Esophagus squamous epithelium (tissue), 5 donors: ENCODE measurements around the gene SH3PXD2A. TPM values are rescaled to one million over a fixed set of nuclear protein-coding genes. Genes with fewer than 3 reads are reported as not detected.

ENCODE experiments used
- DNase-seq: peaks from one replicate; lab custom pipeline; 2025; lab: John Stamatoyannopoulos, UW
- H3K27ac ChIP-seq, 4 donors: fragments of 200-600 bp; sonication (generic); one replicate each; pipeline ENCODE4 v1.5.1; 2016 to 2019; ENCODE audit warnings: mild to moderate bottlenecking in 1 of 4
- H3K27me3 ChIP-seq, 4 donors: fragments of 200-600 bp; sonication (generic); 1 replicate in 3 of 4; 2 replicates in 1 of 4; pipeline versions ENCODE4 v1.5.1 to v1.6.0; 2017 to 2021; ENCODE audit warnings: antibody characterized with exemption in 1 of 4
- H3K36me3 ChIP-seq, 3 donors: fragments of 200-600 bp; sonication (generic); one replicate each; pipeline ENCODE4 v1.5.1; 2016 to 2019
- H3K4me1 ChIP-seq, 3 donors: fragments of 200-600 bp; sonication (generic); one replicate each; pipeline ENCODE4 v1.5.1; 2017 to 2019
- H3K4me3 ChIP-seq, 4 donors: fragments of 200-600 bp; sonication (generic); 1 replicate in 3 of 4; 2 replicates in 1 of 4; pipeline ENCODE4 v1.5.1; 2016 to 2019; ENCODE audit warnings: mild to moderate bottlenecking in 2 of 4, moderate library complexity in 1 of 4
- H3K9me3 ChIP-seq, 3 donors: fragments of 200-600 bp; sonication (generic); one replicate each; pipeline ENCODE4 v1.5.1; 2016 to 2019
- POLR2A ChIP-seq, 4 donors: fragments of 450-650 bp; IDR thresholded peaks; one replicate each; pipeline ENCODE4 v1.6.1; 2017; ENCODE audit warnings: antibody characterized with exemption in 4 of 4, mild to moderate bottlenecking in 4 of 4, moderate library complexity in 3 of 4
- WGBS, 2 donors: methylation state at CpG; one replicate each; pipeline ENCODE4 v1.1.5; 2018; 5-methylcytosine and 5-hydroxymethylcytosine counted together
- intact Hi-C: fragments of 100-400 bp; cut with DNase I; formaldehyde crosslinking; loops from one replicate; pipeline ENCODE4 v1.15.0; 2022
- total RNA-seq, 4 donors: library from RNA; depleted of rRNA; stranded (reverse); fragments of >200 nt; gene quantifications; one replicate each; pipeline ENCODE4 v1.1.0, GENCODE V29; 2016
- TF ChIP-seq, protein P1 (sequence below), 6 experiments: fragments of 450-650 bp in 4 of 6; fragments of 200-600 bp in 2 of 6; sonication (generic) in 2 of 6; IDR thresholded peaks; one replicate each; pipeline ENCODE4 v1.5.1; 2016 to 2019; ENCODE audit warnings: antibody characterized with exemption in 6 of 6, mild to moderate bottlenecking in 4 of 6, moderate library complexity in 4 of 6
- donor health status: DM: yes; HTN: yes; CAD: no.

SH3PXD2A gene
- total RNA-seq, 4 donors from 2014 or later, result 25.1 to 57.8 (median 42.7) TPM

- TF ChIP-seq, protein P1, sequence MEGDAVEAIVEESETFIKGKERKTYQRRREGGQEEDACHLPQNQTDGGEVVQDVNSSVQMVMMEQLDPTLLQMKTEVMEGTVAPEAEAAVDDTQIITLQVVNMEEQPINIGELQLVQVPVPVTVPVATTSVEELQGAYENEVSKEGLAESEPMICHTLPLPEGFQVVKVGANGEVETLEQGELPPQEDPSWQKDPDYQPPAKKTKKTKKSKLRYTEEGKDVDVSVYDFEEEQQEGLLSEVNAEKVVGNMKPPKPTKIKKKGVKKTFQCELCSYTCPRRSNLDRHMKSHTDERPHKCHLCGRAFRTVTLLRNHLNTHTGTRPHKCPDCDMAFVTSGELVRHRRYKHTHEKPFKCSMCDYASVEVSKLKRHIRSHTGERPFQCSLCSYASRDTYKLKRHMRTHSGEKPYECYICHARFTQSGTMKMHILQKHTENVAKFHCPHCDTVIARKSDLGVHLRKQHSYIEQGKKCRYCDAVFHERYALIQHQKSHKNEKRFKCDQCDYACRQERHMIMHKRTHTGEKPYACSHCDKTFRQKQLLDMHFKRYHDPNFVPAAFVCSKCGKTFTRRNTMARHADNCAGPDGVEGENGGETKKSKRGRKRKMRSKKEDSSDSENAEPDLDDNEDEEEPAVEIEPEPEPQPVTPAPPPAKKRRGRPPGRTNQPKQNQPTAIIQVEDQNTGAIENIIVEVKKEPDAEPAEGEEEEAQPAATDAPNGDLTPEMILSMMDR (IDR thresholded peaks at IDR 0.05), result no peak
- no peak for TF ChIP-seq POLR2A (IDR thresholded peaks at IDR 0.05)
- no peaks in the 10 kb centered on the region for H3K9me3 ChIP-seq
- H3K4me1 ChIP-seq, result peaks cover 0 to 55% (median 9%) of the 10 kb centered on the region in 3 donors
- intact Hi-C loops, result loop anchor here (5.0 kb wide), 1 partner anchor 82 kb away; no protein-coding TSS in a partner anchor
- no peak overlapping the region for H3K4me3 ChIP-seq
- peak overlapping the region; percentile 10 to 63 (median 50) for H3K27ac ChIP-seq
- DNase-seq, result no peak
- no peaks in the 10 kb centered on the region for H3K27me3 ChIP-seq
- whole genome bisulfite sequencing, 2 donors, result 67 to 76% methylated on average over 1 to 4 of the region's 6 CpGs
- peaks cover 19 to 83% (median 21%) of the 10 kb centered on the region in 3 donors for H3K36me3 ChIP-seq
Measured at GRCh38 chr10:103599907-103600306, 255.5 kb downstream of the SH3PXD2A start.

GRCh38 chr10:103599211-103599610 lies 256.2 kb downstream of the SH3PXD2A start:
- Histone ChIP-seq H3K4me3 (no peak overlapping the region), H3K36me3 (peaks cover 17 to 76% (median 19%) of the 10 kb centered on the region in 3 donors), H3K4me1 (peaks cover 0 to 55% (median 9%) of the 10 kb centered on the region in 3 donors), H3K9me3 (no peaks in the 10 kb centered on the region), H3K27me3 (no peaks in the 10 kb centered on the region), H3K27ac (peak overlapping the region in 2 of 4 donors; percentile 35 to 45)
- intact Hi-C loops, result no loop called here
- no peak for DNase-seq
- TF ChIP-seq, protein P1 (IDR thresholded peaks at IDR 0.05), result no peak
- no peak for TF ChIP-seq POLR2A (IDR thresholded peaks at IDR 0.05)
- WGBS, 2 donors, result 49 to 56% methylated on average over 3 of the region's 3 CpGs

DNA sequence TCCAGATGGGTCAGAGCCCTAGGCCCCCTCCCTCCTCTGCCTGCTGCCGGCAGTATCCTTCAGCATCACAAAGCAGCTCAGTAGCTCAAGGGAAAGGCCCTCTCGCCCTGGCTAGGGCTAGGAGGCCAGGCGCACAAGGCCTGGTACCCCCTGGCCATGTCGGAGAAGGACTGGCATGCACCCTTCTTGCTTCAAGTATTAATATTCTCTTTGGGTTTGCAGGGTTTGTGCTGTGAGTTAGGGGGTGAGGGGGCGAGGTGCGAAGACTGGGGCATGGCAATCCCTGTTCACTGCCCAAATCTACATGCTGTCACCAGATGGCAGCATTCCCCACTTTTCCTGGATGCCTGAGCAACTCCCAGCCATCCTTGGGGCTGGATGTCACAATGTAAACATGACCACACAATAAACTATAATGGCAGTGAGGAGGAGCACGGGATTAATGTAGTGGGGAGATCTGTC lies 256.7 kb downstream of the SH3PXD2A start:
- intact Hi-C loops, result no loop called here
- H3K27me3 ChIP-seq, result no peaks in the 10 kb centered on the region
- peaks cover 0 to 55% (median 9%) of the 10 kb centered on the region in 3 donors for H3K4me1 ChIP-seq
- H3K4me3 ChIP-seq, result no peak overlapping the region
- DNase-seq, result no peak
- 36 to 54% methylated on average over 2 to 4 of the region's 7 CpGs for WGBS, 2 donors
- peaks cover 12 to 71% (median 19%) of the 10 kb centered on the region in 3 donors for H3K36me3 ChIP-seq
- no peaks in the 10 kb centered on the region for H3K9me3 ChIP-seq
- H3K27ac ChIP-seq, result peak overlapping the region in 2 of 4 donors; percentile 35 to 45
- TF ChIP-seq, protein P1 (IDR thresholded peaks at IDR 0.05), result peak; percentile 29 to 65 (median 56)
- no peak for TF ChIP-seq POLR2A (IDR thresholded peaks at IDR 0.05)

DNA sequence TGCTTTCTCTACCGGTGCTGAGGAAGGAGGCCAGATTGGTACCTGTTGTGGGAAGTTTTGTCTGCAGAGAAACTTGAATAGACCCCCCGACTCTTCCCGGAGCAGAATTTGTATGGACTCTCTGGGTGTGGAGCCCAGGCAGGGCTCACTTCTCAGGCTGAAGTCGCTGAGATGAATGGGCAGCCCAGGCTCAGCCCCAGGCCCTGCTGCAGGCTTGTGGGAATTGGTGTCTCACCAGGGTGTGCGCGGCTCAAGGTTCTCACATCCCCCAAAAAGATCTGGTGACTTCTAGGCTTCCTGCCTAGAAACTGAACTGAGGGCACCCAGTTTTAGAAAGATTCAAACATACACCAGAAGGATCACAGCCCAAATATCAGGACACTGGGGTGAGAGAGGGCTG lies 258.4 kb downstream of the SH3PXD2A start:
- Histone ChIP-seq H3K27me3 (no peaks in the 10 kb centered on the region), H3K4me1 (peaks cover 0 to 55% (median 9%) of the 10 kb centered on the region in 3 donors), H3K9me3 (no peaks in the 10 kb centered on the region), H3K27ac (peak overlapping the region in 1 of 4 donors; percentile 18), H3K36me3 (peaks cover 0 to 60% (median 4%) of the 10 kb centered on the region in 3 donors), H3K4me3 (no peak overlapping the region)
- TF ChIP-seq POLR2A (IDR thresholded peaks at IDR 0.05), result no peak
- TF ChIP-seq, protein P1 (IDR thresholded peaks at IDR 0.05), result no peak
- no peak for DNase-seq
- 64 to 70% methylated on average over 3 to 4 of the region's 6 CpGs for WGBS, 2 donors
- intact Hi-C loops, result no loop called here

GRCh38 chr10:103595933-103596726 lies 259.2 kb downstream of the SH3PXD2A start:
- no peaks in the 10 kb centered on the region for H3K27me3 ChIP-seq
- intact Hi-C loops, result no loop called here
- H3K36me3 ChIP-seq, result peaks cover 0 to 52% (median 0%) of the 10 kb centered on the region in 3 donors
- 73 to 88% methylated on average over 2 to 3 of the region's 4 CpGs for WGBS, 2 donors
- no peak overlapping the region for H3K4me3 ChIP-seq
- TF ChIP-seq, protein P1 (IDR thresholded peaks at IDR 0.05), result no peak
- TF ChIP-seq POLR2A (IDR thresholded peaks at IDR 0.05), result no peak
- H3K27ac ChIP-seq, result no peak overlapping the region
- H3K4me1 ChIP-seq, result peaks cover 0 to 50% (median 9%) of the 10 kb centered on the region in 3 donors
- H3K9me3 ChIP-seq, result no peaks in the 10 kb centered on the region
- DNase-seq, result no peak
